ENCODE results near the gene NBAS.

NBAS gene

GRCh38 chr2:15265889-15266288, 295.2 kb downstream of the NBAS start:
- no peak overlapping the region for H3K27ac ChIP-seq (ENCODE audit: low read length)
- no peaks in the 10 kb centered on the region for H3K9me3 ChIP-seq (ENCODE audit: insufficient read depth, low read length)
- H3K79me2 ChIP-seq (ENCODE audit: low read length): no peaks in the 10 kb centered on the region
- no peak overlapping the region for H3K4me2 ChIP-seq (ENCODE audit: low read length)
- TF ChIP-seq EZH2phosphoT487 (IDR thresholded peaks at IDR 0.05; ENCODE audit: low read depth) (no peak), CTCF (IDR thresholded peaks at IDR 0.05; ENCODE audit: low read depth, low read length) (no peak)
- no peak overlapping the region for H3K4me3 ChIP-seq (ENCODE audit: low read length)
- H2AFZ ChIP-seq (ENCODE audit: low read depth, low read length): no peak overlapping the region
- H3K9ac ChIP-seq (ENCODE audit: low read length): no peak overlapping the region
- H3K36me3 ChIP-seq (replicated peaks; ENCODE audit: low read depth, low read length): no peaks in the 10 kb centered on the region
- H4K20me1 ChIP-seq (ENCODE audit: insufficient read depth, low read length): no peaks in the 10 kb centered on the region
- H3K4me1 ChIP-seq (ENCODE audit: low read length): no peaks in the 10 kb centered on the region
- H3K27me3 ChIP-seq (ENCODE audit: low read depth, low read length): no peaks in the 10 kb centered on the region

- Histone ChIP-seq H4K20me1 (ENCODE audit: insufficient read depth, low read length) (no peaks in the 10 kb centered on the region), H2AFZ (ENCODE audit: low read depth, low read length) (no peak overlapping the region), H3K27me3 (ENCODE audit: low read depth, low read length) (no peaks in the 10 kb centered on the region), H3K4me1 (ENCODE audit: low read length) (no peaks in the 10 kb centered on the region), H3K27ac (ENCODE audit: low read length) (no peak overlapping the region), H3K9ac (ENCODE audit: low read length) (no peak overlapping the region), H3K4me2 (ENCODE audit: low read length) (no peak overlapping the region), H3K4me3 (ENCODE audit: low read length) (no peak overlapping the region), H3K36me3 (replicated peaks; ENCODE audit: low read depth, low read length) (no peaks in the 10 kb centered on the region), H3K79me2 (ENCODE audit: low read length) (no peaks in the 10 kb centered on the region), H3K9me3 (ENCODE audit: insufficient read depth, low read length) (no peaks in the 10 kb centered on the region)
- TF ChIP-seq EZH2phosphoT487 (IDR thresholded peaks at IDR 0.05; ENCODE audit: low read depth) (no peak), CTCF (IDR thresholded peaks at IDR 0.05; ENCODE audit: low read depth, low read length) (no peak)
Observed at GRCh38 chr2:15263976-15264685, 297.0 kb downstream of the NBAS start.

GRCh38 chr2:15262792-15263191, 298.3 kb downstream of the NBAS start:
- Histone ChIP-seq H3K9me3 (ENCODE audit: insufficient read depth, low read length) (no peaks in the 10 kb centered on the region), H3K9ac (ENCODE audit: low read length) (no peak overlapping the region), H4K20me1 (ENCODE audit: insufficient read depth, low read length) (no peaks in the 10 kb centered on the region), H3K4me2 (ENCODE audit: low read length) (no peak overlapping the region), H3K4me3 (ENCODE audit: low read length) (no peak overlapping the region), H3K27ac (ENCODE audit: low read length) (no peak overlapping the region), H3K79me2 (ENCODE audit: low read length) (no peaks in the 10 kb centered on the region), H3K36me3 (replicated peaks; ENCODE audit: low read depth, low read length) (no peaks in the 10 kb centered on the region), H2AFZ (ENCODE audit: low read depth, low read length) (no peak overlapping the region), H3K27me3 (ENCODE audit: low read depth, low read length) (no peaks in the 10 kb centered on the region), H3K4me1 (ENCODE audit: low read length) (no peaks in the 10 kb centered on the region)
- TF ChIP-seq EZH2phosphoT487 (IDR thresholded peaks at IDR 0.05; ENCODE audit: low read depth) (no peak), CTCF (IDR thresholded peaks at IDR 0.05; ENCODE audit: low read depth, low read length) (no peak)

- H2AFZ ChIP-seq (ENCODE audit: low read depth, low read length): no peak overlapping the region
- no peak overlapping the region for H3K4me2 ChIP-seq (ENCODE audit: low read length)
- no peak for TF ChIP-seq EZH2phosphoT487 (IDR thresholded peaks at IDR 0.05; ENCODE audit: low read depth)
- TF ChIP-seq CTCF (IDR thresholded peaks at IDR 0.05; ENCODE audit: low read depth, low read length): no peak
- H3K79me2 ChIP-seq (ENCODE audit: low read length): no peaks in the 10 kb centered on the region
- H3K9me3 ChIP-seq (ENCODE audit: insufficient read depth, low read length): no peaks in the 10 kb centered on the region
- no peaks in the 10 kb centered on the region for H3K4me1 ChIP-seq (ENCODE audit: low read length)
- no peak overlapping the region for H3K27ac ChIP-seq (ENCODE audit: low read length)
- H3K36me3 ChIP-seq (replicated peaks; ENCODE audit: low read depth, low read length): no peaks in the 10 kb centered on the region
- H3K9ac ChIP-seq (ENCODE audit: low read length): no peak overlapping the region
- H3K27me3 ChIP-seq (ENCODE audit: low read depth, low read length): no peaks in the 10 kb centered on the region
- H3K4me3 ChIP-seq (ENCODE audit: low read length): no peak overlapping the region
- H4K20me1 ChIP-seq (ENCODE audit: insufficient read depth, low read length): no peaks in the 10 kb centered on the region
Observed at GRCh38 chr2:15260835-15261234, 300.3 kb downstream of the NBAS start.
